Endothelial cell of umbilical vein (primary cell): ENCODE data around the gene C11orf58. TPM values are rescaled to one million over a fixed set of nuclear protein-coding genes. Genes with fewer than 3 reads are reported as not detected.

ENCODE experiments used
- BruUV-seq: library from RNA; stranded (reverse); fragments of 400-500 nt; replicated peaks from 2 replicates; lab custom pipeline; 2021; lab: Mats Ljungman, UMichigan
- CTCF ChIA-PET: fragments of 300-600, 350-600 bp; sonication (Branson Sonifier 250); formaldehyde crosslinking; loops from one replicate; lab custom pipeline; 2021; ENCODE audit warnings: antibody characterized with exemption, inconsistent platforms; lab: Charles Lee
- POLR2A ChIA-PET: fragments of 300-600, 350-600 bp; sonication (Branson Sonifier 250); formaldehyde crosslinking; loops from one replicate; lab custom pipeline; 2021; ENCODE audit warnings: antibody characterized with exemption, inconsistent platforms; lab: Charles Lee
- DNase-seq: peaks from one replicate; pipeline ENCODE4 v3.0.0-alpha.2; 2011; ENCODE audit warnings: low read depth, low spot score
- FAIRE-seq: peaks from 2 replicates; lab custom pipeline; 2011; peaks lifted over from hg19 to GRCh38; lab: Jason Lieb, UNC
- H2AFZ ChIP-seq: 2 replicates; pipeline ENCODE4 v1.6.0; 2012; ENCODE audit warnings: low read depth, low read length, control low read depth, inconsistent platforms
- H3K27ac ChIP-seq: 2 replicates; pipeline ENCODE4 v1.5.1; 2011; ENCODE audit warnings: low read depth, mild to moderate bottlenecking, control low read depth, low read length, moderate library complexity; ENCODE audit not compliant: insufficient read depth
- H3K27me3 ChIP-seq, 2 experiments: 2 replicates each; pipeline versions ENCODE4 v1.6.0 to v1.6.1; 2011; ENCODE audit warnings: low read length in 2 of 2, mixed read lengths in 1 of 2; ENCODE audit not compliant: control insufficient read depth in 2 of 2, insufficient read depth in 2 of 2
- H3K36me3 ChIP-seq, 2 experiments: 2 replicates in 1 of 2; 3 replicates in 1 of 2; pipeline ENCODE4 v1.5.1; 2011; ENCODE audit warnings: low read length in 2 of 2, mild to moderate bottlenecking in 1 of 2, moderate library complexity in 1 of 2; ENCODE audit not compliant: control insufficient read depth in 2 of 2, insufficient read depth in 2 of 2; ENCODE audit errors: extremely low read depth in 1 of 2
- H3K4me1 ChIP-seq: 3 replicates; pipeline ENCODE4 v1.5.1; 2011; ENCODE audit warnings: mild to moderate bottlenecking, low read length; ENCODE audit not compliant: control insufficient read depth, insufficient read depth; ENCODE audit errors: extremely low read depth
- H3K4me2 ChIP-seq: 2 replicates; pipeline ENCODE4 v1.6.1; 2011; ENCODE audit warnings: low read length, control low read depth, mixed read lengths; ENCODE audit not compliant: insufficient read depth
- H3K4me3 ChIP-seq, 3 experiments: fragments of 200-600 bp in 1 of 3; sonication (generic), shearing (Covaris generic) in 1 of 3; replicated peaks in 1 of 3; 2 replicates each; pipeline ENCODE4 v1.5.1; 2011 to 2016; ENCODE audit warnings: control low read depth in 3 of 3, low read length in 3 of 3, mild to moderate bottlenecking in 2 of 3, inconsistent platforms in 1 of 3, low read depth in 1 of 3, moderate library complexity in 1 of 3; ENCODE audit not compliant: insufficient read depth in 1 of 3
- H3K79me2 ChIP-seq: 2 replicates; pipeline ENCODE4 v1.6.0; 2012; ENCODE audit warnings: low read length, inconsistent platforms; ENCODE audit not compliant: control insufficient read depth, insufficient read depth
- H3K9ac ChIP-seq: replicated peaks from 2 replicates; pipeline ENCODE3; 2011; ENCODE audit warnings: low read length, control low read depth; ENCODE audit not compliant: insufficient read depth; ENCODE audit errors: extremely low read depth
- H3K9me1 ChIP-seq: replicated peaks from 3 replicates; pipeline ENCODE4 v1.6.0; 2011; ENCODE audit warnings: mild to moderate bottlenecking, low read length; ENCODE audit not compliant: control insufficient read depth, insufficient read depth; ENCODE audit errors: extremely low read depth
- H3K9me3 ChIP-seq: replicated peaks from 2 replicates; pipeline ENCODE4 v1.5.1; 2012; ENCODE audit warnings: low read length, inconsistent platforms; ENCODE audit not compliant: control insufficient read depth, insufficient read depth
- H4K20me1 ChIP-seq: replicated peaks from 2 replicates; pipeline ENCODE3; 2011; ENCODE audit warnings: mild to moderate bottlenecking, low read length; ENCODE audit not compliant: control insufficient read depth, insufficient read depth; ENCODE audit errors: extremely low read depth
- EZH2 ChIP-seq: IDR thresholded peaks from 2 replicates; pipeline ENCODE4 v1.6.1; 2012; ENCODE audit warnings: borderline replicate concordance, low read depth, mild to moderate bottlenecking, moderate library complexity, low read length, inconsistent platforms; ENCODE audit not compliant: severe bottlenecking
- FOS ChIP-seq: IDR thresholded peaks from 2 replicates; pipeline ENCODE4 v1.6.1; 2011; ENCODE audit warnings: mild to moderate bottlenecking, low read length, moderate library complexity, borderline replicate concordance; ENCODE audit not compliant: insufficient read depth
- GATA2 ChIP-seq: IDR thresholded peaks from 2 replicates; pipeline ENCODE4 v1.7.0; 2011; ENCODE audit warnings: low read depth, mild to moderate bottlenecking, moderate library complexity, mixed read lengths, low read length; ENCODE audit not compliant: insufficient read length, insufficient read depth
- JUN ChIP-seq: IDR thresholded peaks from 2 replicates; pipeline ENCODE4 v1.6.1; 2011; ENCODE audit warnings: borderline replicate concordance, low read depth; ENCODE audit not compliant: insufficient read length, insufficient read depth
- MYC ChIP-seq: IDR thresholded peaks from one replicate; pipeline ENCODE4 v1.6.1; 2011; ENCODE audit warnings: mild to moderate bottlenecking, low read depth, low read length
- POLR2AphosphoS5 ChIP-seq: IDR thresholded peaks from 2 replicates; pipeline ENCODE4 v1.6.1; 2012; ENCODE audit warnings: low read depth, mild to moderate bottlenecking, control low read depth, low read length, moderate library complexity; ENCODE audit not compliant: insufficient read depth
- dilution Hi-C: fragments of 300-500 bp; cut with MboI; formaldehyde crosslinking; loops from one replicate; pipeline ENCODE4 v1.15.0; 2019; ENCODE audit warnings: low sequenced_read_pairs; ENCODE audit not compliant: extremely low pct_ligation_motif_present
- intact Hi-C: fragments of 100-400 bp; cut with micrococcal nuclease; formaldehyde crosslinking; loops from one replicate; pipeline ENCODE4 v1.10.0; 2022
- polyA plus RNA-seq, 4 experiments: library from polyadenylated mRNA; depleted of rRNA in 3 of 4; stranded (reverse) in 3 of 4; unstranded in 1 of 4; fragments of >200 nt; gene quantifications; 2 replicates each; pipeline versions ENCODE4 v1.2.1 to v1.2.3, GENCODE V29; 2011 to 2012; ENCODE audit warnings: missing spikeins in 1 of 4
- total RNA-seq: library from RNA; stranded (reverse); gene quantifications from 2 replicates; pipeline ENCODE4 v1.2.3, GENCODE V29; 2021
- TF ChIP-seq, protein P1 (sequence below): IDR thresholded peaks from 2 replicates; pipeline ENCODE4 v1.6.1; 2011; ENCODE audit not compliant: insufficient read depth, insufficient read length

Gene C11orf58
- total and polyA plus RNA-seq, 2 donors (not counting 3 experiments of a cell fraction or from before 2014, with no cell fraction given), result 88.4 to 150 TPM

DNA sequence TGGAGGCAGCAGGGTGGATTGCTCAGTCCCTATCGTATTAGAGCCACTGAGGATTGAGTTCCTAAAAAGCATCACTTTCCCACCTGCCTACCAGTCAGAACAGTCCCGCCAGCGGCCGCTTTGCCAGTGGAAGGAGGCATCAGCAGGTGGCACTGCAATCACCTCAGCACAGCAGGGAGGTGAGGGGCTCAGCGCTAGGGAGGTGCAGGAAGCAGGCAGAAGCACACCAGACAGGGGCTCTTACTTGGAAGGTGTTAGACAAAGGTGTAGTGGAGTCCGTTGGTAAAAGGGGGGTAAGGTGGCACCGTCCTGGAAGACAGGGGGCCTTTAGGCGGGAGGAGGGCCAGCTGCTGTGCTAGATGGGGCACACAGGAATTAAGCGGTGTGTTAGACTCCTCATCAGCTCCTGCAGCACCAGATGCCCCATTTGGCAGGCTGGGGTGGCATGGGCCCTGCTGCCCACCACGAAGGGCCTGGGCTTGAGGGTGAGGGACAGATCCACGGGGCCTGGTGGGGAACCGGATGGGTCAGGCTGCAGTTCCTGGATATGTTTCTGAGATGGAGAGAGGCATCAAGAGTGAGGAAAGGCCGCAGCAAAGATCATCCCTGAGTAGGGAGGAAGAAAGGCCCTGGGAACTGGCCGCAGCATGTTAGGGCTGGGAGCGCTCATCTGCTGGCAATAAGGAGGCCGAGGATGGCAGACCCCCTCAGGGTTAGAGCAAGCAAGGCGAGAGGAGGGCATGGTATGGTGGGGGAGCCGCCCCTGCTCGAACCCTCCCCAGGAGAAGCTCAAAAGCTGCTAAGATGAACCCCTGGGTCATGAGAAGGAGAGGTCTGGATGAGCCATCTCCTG lies 42.5 kb downstream of the C11orf58 start:
- DNase-seq (no peak), FAIRE-seq (no peak)
- H3K36me3 ChIP-seq, result no peaks in the 10 kb centered on the region
- H3K4me3 ChIP-seq, result no peak overlapping the region
- H4K20me1 ChIP-seq, result no peaks in the 10 kb centered on the region
- dilution Hi-C loops, result no loop called here
- no TSS peak for BruUV-seq
- no peak for TF ChIP-seq EZH2
- no peak for TF ChIP-seq POLR2AphosphoS5
- TF ChIP-seq, protein P1, sequence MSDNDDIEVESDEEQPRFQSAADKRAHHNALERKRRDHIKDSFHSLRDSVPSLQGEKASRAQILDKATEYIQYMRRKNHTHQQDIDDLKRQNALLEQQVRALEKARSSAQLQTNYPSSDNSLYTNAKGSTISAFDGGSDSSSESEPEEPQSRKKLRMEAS, result no peak
- no peak for TF ChIP-seq MYC
- TF ChIP-seq JUN, result no peak
- no peak for TF ChIP-seq FOS
- no peak for TF ChIP-seq GATA2
- peaks cover 15% of the 10 kb centered on the region for H3K4me1 ChIP-seq
- no peaks in the 10 kb centered on the region for H3K27me3 ChIP-seq
- no peaks in the 10 kb centered on the region for H3K9me1 ChIP-seq
- H2AFZ ChIP-seq, result no peak overlapping the region
- no peaks in the 10 kb centered on the region for H3K79me2 ChIP-seq
- POLR2A ChIA-PET, result no interaction called here
- no peak overlapping the region for H3K9ac ChIP-seq
- no peak overlapping the region for H3K4me2 ChIP-seq
- no peaks in the 10 kb centered on the region for H3K9me3 ChIP-seq
- CTCF ChIA-PET, result no interaction called here
- intact Hi-C loops, result loop anchor here (10.0 kb wide), 1 partner anchor 604 kb away; the partner anchor contains the start of gene KCNJ11
- H3K27ac ChIP-seq, result no peak overlapping the region
